Thymus (tissue), 11 donors: ENCODE measurements around the gene TRIP12. TPM values are rescaled to one million over a fixed set of nuclear protein-coding genes. Genes with fewer than 3 reads are reported as not detected.
"Not testable (repeated sequence)": the region's sequence is repeated elsewhere in the genome, so short reads cannot be mapped to it uniquely, and the experiment has no call there.

Source experiments
- DNase-seq, 9 donors: peaks; one replicate each; pipeline ENCODE4 v3.0.0-alpha.2; 2013; ENCODE audit warnings: low spot score in 9 of 9, low read depth in 6 of 9, missing footprints in 1 of 9
- H3K27ac ChIP-seq, 2 donors: one replicate each; pipeline ENCODE4 v1.5.1; 2013; ENCODE audit warnings: control low read depth in 1 of 2, low read depth in 1 of 2, low read length in 1 of 2, mild to moderate bottlenecking in 1 of 2, moderate library complexity in 1 of 2
- H3K27me3 ChIP-seq, 2 donors: one replicate each; pipeline ENCODE4 v1.5.1; 2013; ENCODE audit warnings: low read length in 1 of 2; ENCODE audit not compliant: control insufficient read depth in 2 of 2, insufficient read depth in 1 of 2
- H3K36me3 ChIP-seq, 2 donors: one replicate each; pipeline ENCODE4 v1.5.1; 2013; ENCODE audit warnings: low read length in 1 of 2, mild to moderate bottlenecking in 1 of 2, moderate library complexity in 1 of 2; ENCODE audit not compliant: control insufficient read depth in 2 of 2, insufficient read depth in 2 of 2
- H3K4me1 ChIP-seq, 2 donors: one replicate each; pipeline ENCODE4 v1.5.1; 2013; ENCODE audit warnings: low read length in 2 of 2; ENCODE audit not compliant: control insufficient read depth in 2 of 2, insufficient read depth in 2 of 2
- H3K4me3 ChIP-seq, 2 donors: one replicate each; pipeline ENCODE4 v1.5.1; 2013; ENCODE audit warnings: low read length in 2 of 2, control low read depth in 1 of 2, mild to moderate bottlenecking in 1 of 2
- H3K9me3 ChIP-seq, 2 donors: one replicate each; pipeline ENCODE4 v1.5.1; 2013; ENCODE audit warnings: low read length in 1 of 2, mild to moderate bottlenecking in 1 of 2; ENCODE audit not compliant: control insufficient read depth in 2 of 2, insufficient read depth in 1 of 2
- WGBS: extraction: QIAGEN DNeasy Blood & Tissue Kit; methylation state at CpG from one replicate; pipeline ENCODE4 v1.1.7; 2013; 5-methylcytosine and 5-hydroxymethylcytosine counted together
- polyA plus RNA-seq: library from polyadenylated mRNA; stranded (reverse); fragments of 200-250 nt; gene quantifications from one replicate; pipeline ENCODE4 v1.2.3, GENCODE V29; 2013
- total RNA-seq: library from RNA; stranded (reverse); fragments of 120-200 nt; gene quantifications from one replicate; pipeline ENCODE4 v1.2.4, GENCODE V29; 2013
- donor health status: healthy.

The TRIP12 gene
- total and polyA plus RNA-seq, 2 donors, result 37.7 to 119 TPM

- peaks cover 0 to 4% of the 10 kb centered on the region in 2 donors for H3K9me3 ChIP-seq
- peaks cover 3 to 10% of the 10 kb centered on the region in 2 donors for H3K4me1 ChIP-seq
- peak in 1 of 9 donors; percentile 23 for DNase-seq
- H3K36me3 ChIP-seq, result no peaks in the 10 kb centered on the region
- H3K27me3 ChIP-seq, result no peaks in the 10 kb centered on the region
- no peak overlapping the region for H3K4me3 ChIP-seq
- no peak overlapping the region for H3K27ac ChIP-seq
Observed at GRCh38 chr2:229925201-229925600, 3.4 kb upstream of the TRIP12 start.

- H3K27me3 ChIP-seq, H3K9me3 ChIP-seq, H3K27ac ChIP-seq, H3K36me3 ChIP-seq, H3K4me3 ChIP-seq, DNase-seq: not testable (repeated sequence)
- peaks cover 8 to 10% of the 10 kb centered on the region in 2 donors for H3K4me1 ChIP-seq
- WGBS, result 97% methylated on average over 10 of the region's 10 CpGs
Observed at GRCh38 chr2:229924541-229924940, 2.7 kb upstream of the TRIP12 start.

- Histone ChIP-seq H3K27me3 (no peaks in the 10 kb centered on the region), H3K9me3 (peaks cover 0 to 4% of the 10 kb centered on the region in 2 donors), H3K27ac (peak within 1 kb of the TSS; percentile 94 to 99), H3K4me1 (peaks cover 8 to 10% of the 10 kb centered on the region in 2 donors), H3K4me3 (peak within 1 kb of the TSS; percentile 84 to 99), H3K36me3 (peaks cover 2 to 6% of the 10 kb centered on the region in 2 donors)
- peak in 3 of 9 donors; percentile 88 to 96 (median 88) for DNase-seq
- 2% methylated on average over 61 of the region's 61 CpGs for WGBS
Observed at GRCh38 chr2:229922449-229923386, 909 bp upstream of the TRIP12 start, which contains the start of gene FBXO36. Gene FBXO36 (plus strand): TSS chr2:229922503. CDS start chr2:229922514, 11 bp downstream.

GRCh38 chr2:229921101-229921891 is 513 bp downstream of the TRIP12 start:
- WGBS, result under 1% methylated on average over 60 of the region's 60 CpGs
- H3K27ac ChIP-seq, result peak overlapping the region; percentile 94 to 99

GRCh38 chr2:229920011-229920641 is 1.7 kb downstream of the TRIP12 start:
- Histone ChIP-seq H3K4me3 (peak overlapping the region; percentile 84 to 99), H3K27me3 (no peaks in the 10 kb centered on the region), H3K9me3 (peaks cover 0 to 4% of the 10 kb centered on the region in 2 donors), H3K27ac (peak overlapping the region; percentile 55 to 94), H3K4me1 (peaks cover 8 to 10% of the 10 kb centered on the region in 2 donors), H3K36me3 (peaks cover 6 to 14% of the 10 kb centered on the region in 2 donors)
- WGBS, result 10% methylated on average over 20 of the region's 20 CpGs
- peak in 4 of 9 donors; percentile 1 to 50 (median 24) for DNase-seq

More at GRCh38 chr2:229921101-229921891, 513 bp downstream of the TRIP12 start:
- Histone ChIP-seq H3K36me3 (peaks cover 6 to 11% of the 10 kb centered on the region in 2 donors), H3K4me3 (peak overlapping the region; percentile 84 to 99), H3K27me3 (no peaks in the 10 kb centered on the region), H3K9me3 (peaks cover 0 to 4% of the 10 kb centered on the region in 2 donors), H3K4me1 (peaks cover 8 to 10% of the 10 kb centered on the region in 2 donors)
- peak in 8 of 9 donors; percentile 40 to 77 (median 53) for DNase-seq

GRCh38 chr2:229917793-229918192 is 4.0 kb downstream of the TRIP12 start:
- no peaks in the 10 kb centered on the region for H3K27me3 ChIP-seq
- no peak overlapping the region for H3K27ac ChIP-seq
- H3K4me3 ChIP-seq, result no peak overlapping the region
- H3K4me1 ChIP-seq, result peaks cover 8 to 10% of the 10 kb centered on the region in 2 donors
- 96% methylated on average over 5 of the region's 5 CpGs for WGBS
- DNase-seq, result no peak
- peaks cover 7 to 17% of the 10 kb centered on the region in 2 donors for H3K36me3 ChIP-seq
- H3K9me3 ChIP-seq, result peaks cover 0 to 4% of the 10 kb centered on the region in 2 donors

- Histone ChIP-seq H3K4me1 (peaks cover 2 to 3% of the 10 kb centered on the region in 2 donors), H3K9me3 (peaks cover 0 to 2% of the 10 kb centered on the region in 2 donors), H3K4me3 (no peak overlapping the region), H3K27me3 (no peaks in the 10 kb centered on the region), H3K27ac (no peak overlapping the region), H3K36me3 (peaks cover 13 to 27% of the 10 kb centered on the region in 2 donors)
- no peak for DNase-seq
- 94% methylated on average over 2 of the region's 2 CpGs for WGBS
Observed at GRCh38 chr2:229914171-229914570, 7.6 kb downstream of the TRIP12 start.

- Histone ChIP-seq H3K36me3 (peaks cover 7 to 19% of the 10 kb centered on the region in 2 donors), H3K27ac (no peak overlapping the region), H3K4me3 (no peak overlapping the region), H3K9me3 (peaks cover 0 to 2% of the 10 kb centered on the region in 2 donors), H3K4me1 (peaks cover 2 to 3% of the 10 kb centered on the region in 2 donors), H3K27me3 (no peaks in the 10 kb centered on the region)
- 94% methylated on average over 1 of the region's 1 CpG for WGBS
- peak in 3 of 9 donors; percentile 6 to 46 (median 27) for DNase-seq
Observed at GRCh38 chr2:229910832-229911412, 10.9 kb downstream of the TRIP12 start.
